Measurements from ENCODE around the gene AGAP3.

AGAP3 gene

DNA sequence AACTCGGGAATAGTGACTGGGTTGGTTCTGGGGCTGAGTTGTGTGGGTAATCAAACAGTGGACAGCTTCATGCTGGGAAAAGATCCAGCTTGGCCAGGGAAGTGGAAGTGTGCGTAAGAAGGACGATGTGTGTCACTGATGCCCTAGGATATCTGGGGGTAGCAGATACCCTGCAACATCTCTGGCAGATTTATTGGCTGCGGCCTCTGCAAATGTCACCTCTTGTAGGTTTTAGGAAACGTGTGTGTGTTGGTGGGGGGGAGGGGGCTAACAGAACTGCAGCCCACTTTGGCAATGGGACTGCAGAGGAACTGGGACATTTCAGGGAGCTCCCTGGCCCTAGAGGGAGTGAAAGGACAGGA lies 965 bp upstream of the AGAP3 start:
- TF ChIP-seq TAF1 (IDR thresholded peaks at IDR 0.05; ENCODE audit: low read depth, low read length) (no peak), POU2F2 (IDR thresholded peaks at IDR 0.05; ENCODE audit: low read depth, low read length) (no peak), POLR2A (IDR thresholded peaks at IDR 0.05; ENCODE audit: low read depth, low read length) (no peak), POLR2AphosphoS5 (IDR thresholded peaks at IDR 0.05; ENCODE audit: low read depth, low read length) (no peak), PAX5 (IDR thresholded peaks at IDR 0.05; ENCODE audit: insufficient read depth, low read length, severe bottlenecking) (no peak), SPI1 (IDR thresholded peaks at IDR 0.05; ENCODE audit: low read depth, low read length) (no peak)
- DNase-seq (ENCODE audit: insufficient read length, low spot score) (no peak), FAIRE-seq (no peak)

DNA sequence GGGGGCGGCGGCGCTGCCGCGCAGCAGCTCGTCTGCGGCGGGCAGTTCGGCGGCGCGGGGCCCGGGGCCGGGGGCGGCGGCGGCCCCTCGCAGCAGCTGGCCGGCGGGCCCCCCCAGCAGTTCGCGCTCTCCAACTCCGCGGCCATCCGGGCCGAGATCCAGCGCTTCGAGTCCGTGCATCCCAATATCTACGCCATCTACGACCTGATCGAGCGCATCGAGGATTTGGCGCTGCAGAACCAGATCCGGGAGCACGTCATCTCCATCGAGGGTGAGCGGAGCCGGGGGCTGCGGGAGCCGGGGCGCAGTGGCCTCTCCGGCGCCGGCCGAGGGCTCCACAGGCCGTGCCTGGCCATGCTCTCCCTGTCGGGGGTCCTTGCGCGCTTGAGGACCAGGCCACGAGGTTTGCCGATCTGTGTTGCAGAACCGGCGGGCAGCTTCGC lies 548 bp downstream of the AGAP3 start:
- peak; percentile 26 for FAIRE-seq
- TF ChIP-seq POLR2A (IDR thresholded peaks at IDR 0.05; ENCODE audit: low read depth, low read length): no peak
- no peak for TF ChIP-seq PAX5 (IDR thresholded peaks at IDR 0.05; ENCODE audit: insufficient read depth, low read length, severe bottlenecking)
- TF ChIP-seq SPI1 (IDR thresholded peaks at IDR 0.05; ENCODE audit: low read depth, low read length): no peak
- TF ChIP-seq TAF1 (IDR thresholded peaks at IDR 0.05; ENCODE audit: low read depth, low read length): no peak
- TF ChIP-seq POU2F2 (IDR thresholded peaks at IDR 0.05; ENCODE audit: low read depth, low read length): no peak
- no peak for TF ChIP-seq POLR2AphosphoS5 (IDR thresholded peaks at IDR 0.05; ENCODE audit: low read depth, low read length)
- no peak for DNase-seq (ENCODE audit: insufficient read length, low spot score)

DNA sequence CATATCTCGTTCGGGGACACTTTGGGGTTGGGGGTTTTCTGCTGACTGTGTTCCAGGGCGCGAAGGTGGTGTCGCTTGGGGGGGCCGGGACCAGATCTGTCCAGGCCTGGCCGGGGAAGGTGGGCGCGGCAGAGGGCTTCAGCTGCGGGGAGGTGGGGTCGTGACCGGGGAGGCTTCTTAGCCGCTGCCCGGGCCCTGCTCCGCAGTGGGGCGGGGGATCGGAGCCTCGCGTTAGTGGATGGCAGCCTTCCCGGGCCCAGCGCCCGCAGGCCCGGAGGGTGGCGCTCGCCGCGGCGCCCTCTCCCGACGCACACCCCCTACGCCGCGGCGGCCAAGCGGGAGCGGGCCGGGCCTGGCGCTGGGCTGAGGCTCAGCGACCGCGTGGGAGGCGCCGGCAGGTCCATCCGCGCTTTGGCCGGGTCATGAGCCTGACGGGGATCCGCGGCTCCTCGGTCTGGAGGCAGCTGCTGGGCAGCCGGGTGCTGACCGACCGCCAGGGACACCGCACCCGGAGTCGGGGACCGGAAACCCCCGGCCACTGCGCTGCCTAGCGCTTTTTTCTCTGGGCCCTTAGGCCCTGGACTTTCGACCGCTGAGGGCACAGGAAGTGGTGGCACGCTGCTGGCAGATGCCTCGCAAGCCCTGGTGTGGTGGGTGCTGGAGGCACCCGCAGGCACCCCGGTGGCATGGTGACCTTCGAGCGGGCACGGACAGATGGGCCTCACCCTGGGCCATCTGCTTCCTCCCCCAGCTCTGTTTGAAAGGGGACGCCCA lies 1.2 kb downstream of the AGAP3 start:
- TF ChIP-seq POLR2A (IDR thresholded peaks at IDR 0.05; ENCODE audit: low read depth, low read length): no peak
- no peak for TF ChIP-seq POLR2AphosphoS5 (IDR thresholded peaks at IDR 0.05; ENCODE audit: low read depth, low read length)
- TF ChIP-seq TAF1 (IDR thresholded peaks at IDR 0.05; ENCODE audit: low read depth, low read length): no peak
- TF ChIP-seq POU2F2 (IDR thresholded peaks at IDR 0.05; ENCODE audit: low read depth, low read length): no peak
- no peak for TF ChIP-seq PAX5 (IDR thresholded peaks at IDR 0.05; ENCODE audit: insufficient read depth, low read length, severe bottlenecking)
- no peak for TF ChIP-seq SPI1 (IDR thresholded peaks at IDR 0.05; ENCODE audit: low read depth, low read length)
- FAIRE-seq (no peak), DNase-seq (ENCODE audit: insufficient read length, low spot score) (no peak)

DNA sequence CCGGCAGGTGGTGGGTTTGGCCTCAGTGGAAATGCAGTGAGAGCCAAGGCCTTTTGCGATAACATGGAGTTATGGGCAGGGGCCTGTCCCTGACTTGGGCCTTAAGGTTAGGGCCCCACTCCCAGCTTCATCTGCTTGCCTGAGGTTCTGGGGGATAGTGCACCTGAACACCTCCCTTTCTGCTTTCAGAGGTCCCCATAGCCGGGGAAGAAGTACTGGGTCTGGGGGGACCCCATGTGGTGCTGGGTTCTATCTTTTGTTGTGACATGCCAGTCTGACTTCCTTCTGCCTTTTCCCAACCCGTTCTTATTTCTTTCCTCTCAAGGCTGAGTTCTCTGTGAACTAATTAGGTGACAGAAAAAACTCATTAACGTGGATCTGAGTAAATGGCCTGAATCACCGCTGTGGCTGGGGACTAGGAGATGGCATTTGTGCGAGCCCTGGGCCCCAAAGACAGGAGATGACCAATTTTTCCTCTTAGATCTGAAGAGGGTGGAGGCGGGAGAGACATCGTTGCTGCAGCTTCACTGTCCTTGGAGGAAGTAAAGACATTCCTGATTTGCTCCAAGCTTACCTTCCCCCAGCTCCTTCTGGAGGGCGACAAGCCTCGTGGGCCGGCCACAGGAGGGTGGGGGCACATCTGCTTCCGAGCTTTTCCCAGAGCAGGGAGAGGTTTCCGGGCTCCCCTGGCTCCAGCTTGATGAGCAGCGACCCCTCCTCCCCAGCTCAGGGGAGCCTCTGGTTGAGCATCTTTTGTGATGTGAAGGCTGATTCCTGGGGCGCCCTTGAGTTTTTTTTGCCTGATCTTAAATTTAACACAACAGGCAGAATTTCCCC lies 2.0 kb downstream of the AGAP3 start:
- no peak for TF ChIP-seq SPI1 (IDR thresholded peaks at IDR 0.05; ENCODE audit: low read depth, low read length)
- FAIRE-seq: no peak
- DNase-seq (ENCODE audit: insufficient read length, low spot score): no peak

DNA sequence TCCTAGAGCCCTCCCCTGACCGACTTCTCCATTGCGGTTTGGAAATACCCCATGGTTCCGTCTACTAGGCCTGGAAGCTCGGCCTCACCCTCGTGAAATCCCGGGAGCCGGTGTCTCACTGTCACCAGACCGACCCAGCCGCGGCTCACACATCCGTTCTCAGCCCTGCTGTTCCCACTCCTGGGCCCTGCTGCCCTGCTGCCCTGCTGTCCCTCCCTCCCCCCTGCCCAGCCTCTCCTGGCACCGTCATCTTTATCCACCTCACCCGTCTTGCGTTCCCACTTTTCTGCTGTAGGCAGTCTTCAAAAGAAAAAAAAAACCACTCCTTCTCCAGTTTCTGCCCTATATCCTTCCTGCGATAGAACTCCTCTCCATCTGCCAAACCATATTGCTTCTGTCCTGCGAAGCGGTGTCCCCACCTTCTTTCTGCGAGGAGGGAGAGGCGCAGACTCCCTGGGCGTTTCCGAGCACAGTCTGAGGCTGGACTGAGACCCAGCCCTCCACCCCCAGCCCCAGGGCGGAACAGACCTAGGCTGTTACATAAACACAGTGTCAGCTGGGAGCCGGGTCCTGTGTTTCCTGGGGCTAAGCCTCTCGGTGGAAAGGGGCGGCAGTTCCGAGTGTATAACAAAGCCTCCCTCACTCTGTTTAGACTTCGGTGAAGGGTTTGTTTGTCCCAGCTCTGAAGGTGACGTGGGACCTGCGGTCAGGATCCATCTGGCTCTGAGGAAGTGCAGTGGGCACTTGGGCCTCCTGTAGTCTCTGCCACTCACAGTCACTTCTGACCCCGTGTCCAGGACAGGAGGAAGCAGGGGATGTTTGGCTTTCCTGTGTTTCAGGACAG lies 2.8 kb downstream of the AGAP3 start:
- DNase-seq (ENCODE audit: insufficient read length, low spot score) (no peak), FAIRE-seq (no peak)
- TF ChIP-seq PAX5 (IDR thresholded peaks at IDR 0.05; ENCODE audit: insufficient read depth, low read length, severe bottlenecking) (no peak), POLR2A (IDR thresholded peaks at IDR 0.05; ENCODE audit: low read depth, low read length) (no peak), TAF1 (IDR thresholded peaks at IDR 0.05; ENCODE audit: low read depth, low read length) (no peak), POLR2AphosphoS5 (IDR thresholded peaks at IDR 0.05; ENCODE audit: low read depth, low read length) (no peak), SPI1 (IDR thresholded peaks at IDR 0.05; ENCODE audit: low read depth, low read length) (no peak), POU2F2 (IDR thresholded peaks at IDR 0.05; ENCODE audit: low read depth, low read length) (no peak)

DNA sequence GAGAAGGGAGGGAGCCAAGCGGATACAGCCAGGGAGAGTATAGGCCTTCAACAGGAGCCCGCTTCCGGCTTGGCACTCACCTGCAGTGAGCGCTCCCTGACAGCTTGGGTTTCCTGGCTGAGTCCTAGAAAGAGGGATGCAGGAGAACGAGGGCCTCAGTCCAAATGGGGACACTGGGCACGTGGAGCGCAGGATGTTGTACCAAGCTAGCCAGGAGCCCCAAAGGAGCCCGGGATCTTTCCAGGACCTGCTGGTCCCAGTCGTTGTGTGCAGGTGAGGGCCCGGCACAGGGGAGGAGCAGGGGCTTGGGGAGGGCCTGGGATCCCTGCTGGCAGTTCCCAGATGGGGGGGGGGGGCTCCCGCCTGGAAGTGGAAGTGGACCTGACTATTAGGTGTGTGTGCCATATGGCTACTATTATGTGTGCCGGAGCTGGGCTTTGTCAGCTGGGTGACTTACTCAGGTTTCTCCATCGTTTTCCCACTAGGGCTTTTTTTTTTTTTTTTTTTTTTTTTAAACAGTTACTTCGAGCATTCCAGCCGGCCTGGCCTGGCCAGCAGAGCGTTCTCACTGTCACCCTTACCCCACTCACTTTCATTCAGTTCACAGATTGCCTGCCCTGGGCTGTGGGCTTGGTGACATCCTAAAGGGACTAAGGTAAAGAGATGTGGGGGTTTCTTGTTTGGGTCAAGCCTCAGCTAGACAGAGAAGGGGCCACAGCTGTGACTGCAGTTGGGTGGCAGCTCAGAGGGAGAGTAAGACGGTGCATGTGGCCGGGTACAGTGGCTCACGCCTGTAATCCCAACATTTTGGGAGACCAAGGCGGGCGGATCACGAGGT lies 3.8 kb downstream of the AGAP3 start:
- no peak for DNase-seq (ENCODE audit: insufficient read length, low spot score)
- no peak for FAIRE-seq
- TF ChIP-seq POLR2AphosphoS5 (IDR thresholded peaks at IDR 0.05; ENCODE audit: low read depth, low read length) (no peak), POU2F2 (IDR thresholded peaks at IDR 0.05; ENCODE audit: low read depth, low read length) (no peak), SPI1 (IDR thresholded peaks at IDR 0.05; ENCODE audit: low read depth, low read length) (no peak), PAX5 (IDR thresholded peaks at IDR 0.05; ENCODE audit: insufficient read depth, low read length, severe bottlenecking) (no peak), POLR2A (IDR thresholded peaks at IDR 0.05; ENCODE audit: low read depth, low read length) (no peak), TAF1 (IDR thresholded peaks at IDR 0.05; ENCODE audit: low read depth, low read length) (no peak)

DNA sequence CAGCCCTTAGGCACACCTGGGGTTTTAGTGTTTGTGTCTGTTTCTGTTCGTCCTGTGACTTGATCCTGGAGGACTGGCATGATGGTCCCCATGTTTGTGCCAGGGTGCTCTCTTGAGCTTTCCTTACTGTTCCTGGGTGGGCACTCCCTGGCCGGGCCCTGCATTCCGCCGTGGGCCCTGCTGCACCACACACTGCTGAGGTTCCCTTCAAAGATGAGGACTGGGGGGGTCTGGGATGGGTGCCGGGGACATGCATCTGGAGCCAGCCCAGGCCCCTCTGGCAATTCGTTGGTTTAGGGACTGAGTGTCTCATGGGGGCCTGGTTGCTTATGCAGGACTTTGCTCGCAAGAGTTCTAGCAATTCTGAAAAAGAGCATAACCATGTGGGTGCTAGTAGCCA lies 4.7 kb downstream of the AGAP3 start:
- TF ChIP-seq POU2F2 (IDR thresholded peaks at IDR 0.05; ENCODE audit: low read depth, low read length) (no peak), TAF1 (IDR thresholded peaks at IDR 0.05; ENCODE audit: low read depth, low read length) (no peak), POLR2A (IDR thresholded peaks at IDR 0.05; ENCODE audit: low read depth, low read length) (no peak), POLR2AphosphoS5 (IDR thresholded peaks at IDR 0.05; ENCODE audit: low read depth, low read length) (no peak), SPI1 (IDR thresholded peaks at IDR 0.05; ENCODE audit: low read depth, low read length) (no peak), PAX5 (IDR thresholded peaks at IDR 0.05; ENCODE audit: insufficient read depth, low read length, severe bottlenecking) (no peak)
- DNase-seq (ENCODE audit: insufficient read length, low spot score) (no peak), FAIRE-seq (no peak)

DNA sequence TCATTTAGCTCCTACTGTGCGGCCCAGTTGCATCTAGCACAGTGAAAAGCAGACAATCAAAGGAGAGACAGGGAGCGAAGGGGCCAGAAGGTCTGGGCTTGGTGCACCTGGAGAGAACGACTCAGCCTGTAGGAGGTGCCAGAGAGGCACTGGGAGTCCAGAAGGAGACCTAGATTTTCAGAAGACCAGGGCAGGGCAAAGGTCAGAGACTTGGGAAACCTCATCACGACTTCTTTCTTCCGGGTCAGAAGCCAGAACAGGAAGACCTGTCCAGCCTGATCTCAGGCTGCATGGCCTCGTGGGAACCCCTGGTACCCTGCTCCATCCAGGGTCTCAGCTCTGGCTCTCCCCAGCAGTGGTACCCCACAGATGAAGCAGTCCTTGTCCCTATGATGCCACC lies 5.2 kb downstream of the AGAP3 start:
- FAIRE-seq (no peak), DNase-seq (ENCODE audit: insufficient read length, low spot score) (no peak)
- no peak for TF ChIP-seq PAX5 (IDR thresholded peaks at IDR 0.05; ENCODE audit: insufficient read depth, low read length, severe bottlenecking)
- TF ChIP-seq POLR2AphosphoS5 (IDR thresholded peaks at IDR 0.05; ENCODE audit: low read depth, low read length): no peak
- no peak for TF ChIP-seq POLR2A (IDR thresholded peaks at IDR 0.05; ENCODE audit: low read depth, low read length)
- no peak for TF ChIP-seq POU2F2 (IDR thresholded peaks at IDR 0.05; ENCODE audit: low read depth, low read length)
- TF ChIP-seq TAF1 (IDR thresholded peaks at IDR 0.05; ENCODE audit: low read depth, low read length): no peak
- TF ChIP-seq SPI1 (IDR thresholded peaks at IDR 0.05; ENCODE audit: low read depth, low read length): no peak

All from GM12891 (cell line).